Ramos (cell line): Measurements from ENCODE around the gene MGME1.

Experiments used
- in situ Hi-C: fragments of 300-500 bp; cut with MboI; formaldehyde crosslinking; loops from one replicate; pipeline ENCODE4 v1.14.3; 2022; ENCODE audit warnings: low sequenced_read_pairs; ENCODE audit not compliant: unreplicated experiment

MGME1 gene

GRCh38 chr20:17968366-17969277 is at the start of gene MGME1, which contains the start of gene SNX5:
MGME1 (plus strand) TSS chr20:17969018; CDS start chr20:17969860, 842 bp downstream.
SNX5 (minus strand) TSS chr20:17968794; CDS start chr20:17968425, 369 bp downstream.
- in situ Hi-C loops: no loop called here

- in situ Hi-C loops: loop anchor here (25.0 kb wide), 1 partner anchor 382 kb away; the partner anchor contains the start of gene BFSP1
Observed at GRCh38 chr20:17919149-17919548, 49.7 kb upstream of the MGME1 start.

- in situ Hi-C loops: loop anchor here (25.0 kb wide), 1 partner anchor 384 kb away; the partner anchor contains the start of gene BFSP1
Observed at GRCh38 chr20:17921774-17922173, 47.0 kb upstream of the MGME1 start.

- in situ Hi-C loops: no loop called here
Observed at GRCh38 chr20:17925141-17925939, 43.5 kb upstream of the MGME1 start.

GRCh38 chr20:17925940-17926300 is 42.9 kb upstream of the MGME1 start:
- in situ Hi-C loops: no loop called here

- in situ Hi-C loops: no loop called here
Observed at GRCh38 chr20:17928211-17928611, 40.6 kb upstream of the MGME1 start.

GRCh38 chr20:17928633-17929311 is 40.0 kb upstream of the MGME1 start:
- in situ Hi-C loops: no loop called here

- in situ Hi-C loops: no loop called here
Observed at GRCh38 chr20:17931513-17931912, 37.3 kb upstream of the MGME1 start.

- in situ Hi-C loops: no loop called here
Observed at GRCh38 chr20:17932396-17932795, 36.4 kb upstream of the MGME1 start.

GRCh38 chr20:17933121-17933520 is 35.7 kb upstream of the MGME1 start:
- in situ Hi-C loops: no loop called here

- in situ Hi-C loops: no loop called here
Observed at GRCh38 chr20:17933711-17934110, 35.1 kb upstream of the MGME1 start.

- in situ Hi-C loops: no loop called here
Observed at GRCh38 chr20:17934141-17934862, 34.5 kb upstream of the MGME1 start.

- in situ Hi-C loops: no loop called here
Observed at GRCh38 chr20:17935186-17935585, 33.6 kb upstream of the MGME1 start.

GRCh38 chr20:17935761-17936160 is 33.1 kb upstream of the MGME1 start:
- in situ Hi-C loops: no loop called here

- in situ Hi-C loops: no loop called here
Observed at GRCh38 chr20:17936286-17936760, 32.5 kb upstream of the MGME1 start.

- in situ Hi-C loops: no loop called here
Observed at GRCh38 chr20:17936761-17937732, 31.8 kb upstream of the MGME1 start.

- in situ Hi-C loops: no loop called here
Observed at GRCh38 chr20:17938871-17939619, 29.8 kb upstream of the MGME1 start.
